ENCODE results near the gene SFMBT2.
"Not testable (repeated sequence)": the region's sequence is repeated elsewhere in the genome, so short reads cannot be mapped to it uniquely, and the experiment has no call there.

The SFMBT2 gene

DNA sequence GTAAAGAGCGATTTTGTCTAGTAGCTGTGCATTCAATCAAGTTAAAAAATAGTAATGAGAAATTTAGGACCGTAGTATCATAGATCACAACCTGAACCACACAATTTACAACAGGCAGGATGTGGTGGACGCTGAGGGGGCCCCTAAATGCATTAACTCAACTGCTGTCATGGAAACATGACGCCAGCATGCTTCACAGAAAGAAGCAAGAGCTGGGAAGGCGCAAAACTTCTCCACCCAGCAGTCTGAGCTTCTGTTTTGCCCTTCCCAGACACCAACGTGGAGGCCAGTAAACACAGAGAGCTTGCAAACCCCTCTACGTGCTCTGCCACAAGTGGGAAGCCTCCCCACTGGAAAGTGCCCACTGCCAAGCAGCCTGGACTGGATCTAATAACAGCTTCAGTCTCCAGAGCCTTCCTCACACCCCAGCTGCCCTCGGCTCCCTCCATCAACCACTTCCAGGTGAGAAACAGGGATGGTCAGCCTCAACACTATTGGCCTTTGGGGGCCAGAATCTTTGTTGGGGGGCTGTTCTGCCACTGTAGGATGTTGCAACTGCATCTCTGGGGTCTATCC, 151.8 kb downstream of the SFMBT2 start:
- no peak for DNase-seq

DNA sequence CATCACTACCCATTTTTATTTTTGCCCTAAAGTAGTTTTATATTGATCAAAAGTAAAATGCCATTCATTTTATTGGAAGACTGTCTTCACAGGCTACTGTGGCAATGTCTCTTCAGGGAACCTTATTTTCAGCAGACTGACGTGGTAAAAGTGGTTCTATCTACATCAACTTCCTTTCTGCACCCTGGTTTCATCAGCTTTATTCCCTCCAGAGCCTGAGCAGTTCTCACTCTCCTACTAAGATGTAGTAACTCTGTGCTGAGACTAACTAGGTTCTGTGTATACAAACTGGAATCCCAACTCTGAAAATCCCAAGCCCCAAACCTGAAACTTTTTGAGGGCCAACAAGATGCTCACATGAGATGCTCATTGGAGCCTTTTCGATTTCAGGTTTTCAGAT, 155.3 kb downstream of the SFMBT2 start:
- no peak for DNase-seq

DNA sequence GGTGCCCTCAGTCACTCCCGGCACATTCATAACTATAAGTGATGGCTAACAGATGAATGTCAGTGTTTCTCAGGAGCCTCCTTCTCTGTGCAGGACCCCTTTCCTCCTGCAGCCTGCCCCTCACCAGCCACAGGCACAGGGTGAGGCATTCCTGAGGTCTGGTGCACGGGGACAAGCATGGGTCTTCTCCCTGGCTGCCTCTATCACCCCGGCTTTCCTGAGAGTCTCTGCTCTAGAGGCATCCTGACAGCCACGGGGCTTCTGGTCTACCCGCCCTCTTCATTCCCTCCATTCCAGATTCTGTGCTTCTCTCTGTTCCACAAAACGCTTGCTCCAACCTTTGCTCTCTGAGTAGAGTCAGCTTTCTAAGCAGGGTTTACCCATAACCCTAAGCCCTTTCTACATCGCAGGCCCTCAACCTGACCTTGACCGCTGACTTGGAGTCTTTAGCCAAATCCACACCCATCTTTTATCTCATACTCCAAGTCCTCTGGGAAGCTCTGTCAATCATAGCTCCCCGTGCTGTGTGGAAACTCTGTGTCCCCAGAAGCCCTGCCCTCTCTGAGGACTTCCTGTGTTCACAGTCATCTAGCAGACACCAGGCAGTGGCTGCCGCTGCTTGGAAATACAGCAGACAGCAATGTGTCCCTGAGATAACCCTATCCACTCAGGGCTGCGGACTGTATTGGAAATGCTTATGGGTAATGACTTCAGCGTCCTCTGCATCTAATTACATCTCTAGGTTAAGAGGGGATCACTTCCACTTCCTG, 159.0 kb downstream of the SFMBT2 start:
- DNase-seq = no peak

- DNase-seq = no peak
These were observed 160.6 kb downstream of the SFMBT2 start for GRCh38 chr10:7250236-7250635.

GRCh38 chr10:7248585-7249164, 162.2 kb downstream of the SFMBT2 start:
- no peak for DNase-seq

DNA sequence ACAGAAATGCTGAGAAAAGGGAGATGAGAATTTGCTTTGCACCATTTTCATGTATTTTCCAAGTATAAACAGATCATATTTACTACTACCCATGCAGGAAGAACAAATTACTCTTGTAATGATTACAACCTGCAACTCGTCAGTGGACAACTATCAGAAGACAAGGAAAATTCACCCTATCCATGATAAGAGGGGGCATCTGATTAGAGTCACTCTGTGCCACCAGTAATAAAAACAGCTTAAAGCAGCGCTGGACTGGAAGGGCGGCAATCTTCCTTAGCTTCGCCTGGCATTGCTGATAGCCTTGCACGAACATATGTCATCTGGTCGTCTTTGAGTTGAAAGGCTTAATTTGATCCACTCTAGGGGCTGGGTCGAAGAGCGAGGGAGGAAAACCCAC, 162.7 kb downstream of the SFMBT2 start:
- DNase-seq = no peak

GRCh38 chr10:7245505-7245904, 165.3 kb downstream of the SFMBT2 start:
- no peak for DNase-seq

DNA sequence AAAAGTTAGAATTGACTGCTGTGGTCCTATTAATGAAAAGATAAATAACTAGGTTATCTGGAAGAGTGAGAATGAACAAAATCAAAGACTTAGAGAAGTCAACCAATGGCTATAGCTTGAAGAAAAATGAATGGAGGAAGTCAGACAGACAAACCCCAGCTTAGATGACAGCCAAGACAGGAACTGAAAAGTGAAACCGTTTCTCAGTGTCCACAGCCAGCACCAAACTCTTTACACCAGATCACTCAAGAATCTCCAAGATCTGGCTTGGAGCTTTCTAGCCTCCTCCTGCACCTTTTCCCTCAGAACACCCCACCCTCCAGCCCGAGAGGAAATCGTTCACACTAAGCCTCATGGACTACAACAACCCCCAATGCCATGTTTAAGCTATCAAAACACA, 167.0 kb downstream of the SFMBT2 start:
- no peak for DNase-seq

DNA sequence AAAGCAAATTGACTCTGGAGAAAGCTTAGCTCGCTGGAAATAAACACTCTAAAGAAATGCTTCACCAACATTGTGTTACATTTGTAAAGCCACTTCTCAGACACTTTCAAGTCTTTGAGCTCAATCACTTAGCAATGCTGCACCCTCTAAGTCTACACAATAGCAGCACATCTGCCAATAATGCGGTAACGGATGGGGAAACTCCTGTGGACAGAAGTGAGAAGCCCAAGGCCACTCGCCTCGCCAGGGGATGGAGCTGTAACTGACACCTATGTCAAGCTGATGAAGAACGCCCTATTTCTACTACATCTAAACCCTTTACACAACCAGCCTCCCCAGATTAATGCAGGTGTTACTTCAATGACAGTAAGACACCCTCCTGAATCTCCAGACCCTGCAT, 167.7 kb downstream of the SFMBT2 start:
- no peak for DNase-seq

GRCh38 chr10:7239312-7239985, 171.4 kb downstream of the SFMBT2 start:
- no peak for DNase-seq

DNA sequence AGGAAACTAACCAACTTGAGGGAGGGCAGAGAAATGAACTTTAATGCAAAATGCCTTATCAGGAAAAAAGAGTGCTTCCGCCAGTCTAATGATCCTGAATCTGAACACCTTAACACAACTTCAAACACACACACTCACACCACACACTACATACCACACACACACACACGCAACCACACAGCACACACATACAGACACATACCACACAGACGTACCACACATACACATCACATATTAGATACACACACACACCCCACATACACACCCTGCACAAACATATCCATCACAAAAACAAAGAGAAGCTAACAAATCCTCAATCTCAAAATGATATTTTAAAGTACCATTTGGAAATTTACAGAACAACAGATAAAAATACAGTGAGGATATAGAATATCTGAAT, 175.5 kb downstream of the SFMBT2 start:
- no peak for DNase-seq

- DNase-seq = no peak
These were observed 176.7 kb downstream of the SFMBT2 start for GRCh38 chr10:7234109-7234508.

GRCh38 chr10:7233259-7233991, 177.4 kb downstream of the SFMBT2 start:
- no peak for DNase-seq

DNA sequence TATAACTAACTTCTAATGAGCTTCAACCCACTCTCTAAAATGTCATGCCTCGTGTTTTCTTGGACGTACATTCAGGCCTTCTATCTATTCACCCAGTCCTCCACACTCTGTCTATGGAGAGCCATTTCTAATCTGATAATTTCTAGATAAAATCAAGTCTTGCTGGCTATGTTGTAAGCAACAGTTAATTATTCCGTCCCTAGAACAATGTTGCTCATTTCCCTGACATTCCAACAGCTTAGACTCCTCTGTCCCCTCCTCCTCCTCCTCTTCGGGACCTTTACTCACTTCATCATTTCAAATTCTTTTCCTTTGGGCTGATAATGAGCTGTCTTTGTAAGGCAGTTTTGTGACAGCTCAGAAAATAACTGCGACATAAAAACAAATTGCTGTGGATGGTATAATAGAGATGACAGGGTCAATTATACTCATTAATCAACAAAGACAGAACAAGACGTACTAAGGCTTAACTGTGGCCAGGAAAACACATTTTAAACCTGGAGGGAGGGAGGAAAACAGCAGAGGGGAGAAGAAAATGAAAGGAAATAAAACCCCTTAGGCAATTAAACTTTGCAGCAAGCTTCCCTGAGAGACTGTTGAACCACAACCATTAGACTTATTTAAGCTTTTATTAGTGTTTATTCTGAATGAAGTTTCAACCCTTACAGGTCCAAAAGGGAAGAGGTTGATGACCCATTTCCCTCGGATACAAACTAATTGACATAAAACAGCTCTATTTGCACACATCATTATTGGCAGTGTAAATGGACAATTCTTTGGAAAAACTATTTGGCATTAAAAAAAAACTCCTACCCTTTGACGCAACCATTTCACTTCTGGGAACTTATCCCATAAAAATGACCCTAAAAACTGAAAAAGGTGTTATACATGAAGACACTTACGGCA, 179.1 kb downstream of the SFMBT2 start:
- no peak for DNase-seq

- no peak for DNase-seq
These were observed 179.9 kb downstream of the SFMBT2 start for GRCh38 chr10:7230951-7231350.

- no peak for DNase-seq
These were observed 180.8 kb downstream of the SFMBT2 start for GRCh38 chr10:7230036-7230435.

GRCh38 chr10:7225133-7225532, 185.7 kb downstream of the SFMBT2 start:
- no peak for DNase-seq

DNA sequence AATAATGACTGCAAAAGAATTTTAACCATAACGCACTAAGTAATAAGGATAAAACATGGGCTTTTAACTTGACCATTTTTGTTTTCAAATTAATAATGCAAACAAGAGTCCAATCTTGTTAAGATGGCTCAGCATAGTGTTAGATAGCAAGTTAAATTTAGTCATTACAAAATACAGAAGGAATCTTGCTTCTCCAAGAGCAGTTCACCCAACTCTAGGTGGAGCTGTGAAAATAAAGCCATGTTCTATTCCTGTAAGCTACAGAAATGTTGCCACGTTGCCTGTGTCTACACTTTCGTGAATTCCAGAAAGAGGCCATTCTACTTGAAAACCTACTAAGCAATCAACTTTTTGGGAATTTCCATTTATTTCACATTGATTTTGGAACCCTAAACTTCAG, 191.9 kb downstream of the SFMBT2 start:
- no peak for DNase-seq

GRCh38 chr10:7212696-7213095, 198.1 kb downstream of the SFMBT2 start:
- not testable (repeated sequence) for DNase-seq

GRCh38 chr10:7211857-7212577, 198.8 kb downstream of the SFMBT2 start:
- DNase-seq = no peak

GRCh38 chr10:7210516-7210915, 200.3 kb downstream of the SFMBT2 start:
- no peak for DNase-seq
